ENCODE results near the gene TBXAS1.

DNA sequence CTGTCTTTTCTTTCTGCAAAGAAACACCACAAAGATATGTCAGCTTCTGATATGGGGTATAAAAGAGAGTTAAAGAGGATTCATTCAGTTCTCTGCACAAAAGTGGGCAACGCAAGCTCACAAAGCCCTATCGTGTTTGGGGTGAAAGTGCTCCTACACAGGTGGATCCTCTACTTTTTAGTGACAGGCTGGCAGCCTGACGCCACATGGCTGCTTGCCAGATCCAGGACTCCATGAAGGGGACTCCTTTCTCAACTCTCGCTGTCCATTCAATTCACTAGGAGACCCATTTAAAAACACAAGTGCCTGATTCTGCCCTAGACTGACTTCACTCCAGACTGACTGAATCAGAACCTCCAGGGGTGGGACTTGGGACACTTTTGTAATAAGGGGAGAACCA lies 225.7 kb downstream of the TBXAS1 start:
- TF ChIP-seq, protein P1, sequence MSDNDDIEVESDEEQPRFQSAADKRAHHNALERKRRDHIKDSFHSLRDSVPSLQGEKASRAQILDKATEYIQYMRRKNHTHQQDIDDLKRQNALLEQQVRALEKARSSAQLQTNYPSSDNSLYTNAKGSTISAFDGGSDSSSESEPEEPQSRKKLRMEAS (IDR thresholded peaks at IDR 0.05) = no peak
- TF ChIP-seq, protein P2, sequence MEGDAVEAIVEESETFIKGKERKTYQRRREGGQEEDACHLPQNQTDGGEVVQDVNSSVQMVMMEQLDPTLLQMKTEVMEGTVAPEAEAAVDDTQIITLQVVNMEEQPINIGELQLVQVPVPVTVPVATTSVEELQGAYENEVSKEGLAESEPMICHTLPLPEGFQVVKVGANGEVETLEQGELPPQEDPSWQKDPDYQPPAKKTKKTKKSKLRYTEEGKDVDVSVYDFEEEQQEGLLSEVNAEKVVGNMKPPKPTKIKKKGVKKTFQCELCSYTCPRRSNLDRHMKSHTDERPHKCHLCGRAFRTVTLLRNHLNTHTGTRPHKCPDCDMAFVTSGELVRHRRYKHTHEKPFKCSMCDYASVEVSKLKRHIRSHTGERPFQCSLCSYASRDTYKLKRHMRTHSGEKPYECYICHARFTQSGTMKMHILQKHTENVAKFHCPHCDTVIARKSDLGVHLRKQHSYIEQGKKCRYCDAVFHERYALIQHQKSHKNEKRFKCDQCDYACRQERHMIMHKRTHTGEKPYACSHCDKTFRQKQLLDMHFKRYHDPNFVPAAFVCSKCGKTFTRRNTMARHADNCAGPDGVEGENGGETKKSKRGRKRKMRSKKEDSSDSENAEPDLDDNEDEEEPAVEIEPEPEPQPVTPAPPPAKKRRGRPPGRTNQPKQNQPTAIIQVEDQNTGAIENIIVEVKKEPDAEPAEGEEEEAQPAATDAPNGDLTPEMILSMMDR (IDR thresholded peaks at IDR 0.05) = no peak
- TF ChIP-seq ZSCAN20 (CRISPR knock-in tag; IDR thresholded peaks at IDR 0.05) (no peak), EP300 (IDR thresholded peaks at IDR 0.05) (no peak), RARB (CRISPR knock-in tag; IDR thresholded peaks at IDR 0.05) (no peak)
